ENCODE data around the gene METTL2B. TPM values are rescaled to one million over a fixed set of nuclear protein-coding genes. Genes with fewer than 3 reads are reported as not detected.
"Not testable (repeated sequence)": the region's sequence is repeated elsewhere in the genome, so short reads cannot be mapped to it uniquely, and the experiment has no call there.

Gene METTL2B
- total RNA-seq, 1 donor from 2014 or later: 15.7 TPM

DNA sequence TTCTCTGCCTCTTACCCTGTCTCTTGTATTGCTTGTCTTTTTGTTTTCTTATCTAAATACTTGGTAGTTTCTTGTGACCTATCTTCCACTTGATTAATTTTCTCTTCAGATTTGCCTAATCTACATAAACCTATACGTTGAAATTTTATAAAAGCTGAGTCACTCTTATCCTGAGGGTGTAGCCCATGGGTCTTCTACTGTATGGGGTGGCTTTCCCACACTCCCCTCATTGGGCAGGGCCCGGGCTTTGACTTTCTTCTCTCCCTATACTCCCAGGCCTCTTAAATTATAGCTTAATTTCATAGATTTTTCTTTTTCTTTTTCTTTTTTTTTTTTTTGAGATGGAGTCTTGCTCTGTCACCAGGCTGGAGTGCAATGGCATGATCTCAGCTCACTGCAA, 66.0 kb downstream of the METTL2B start:
- not testable (repeated sequence) for H3K9me3 ChIP-seq (ENCODE audit: control insufficient read depth in 3 of 3, low read length in 3 of 3); H3K4me3 ChIP-seq (ENCODE audit: low read length in 3 of 3); H3K9ac ChIP-seq (ENCODE audit: low read depth in 1 of 3, low read length in 3 of 3); H3K4me1 ChIP-seq (ENCODE audit: control insufficient read depth in 3 of 3, insufficient read depth in 3 of 3, low read length in 3 of 3); H3K27me3 ChIP-seq (ENCODE audit: control insufficient read depth in 3 of 3, insufficient read depth in 3 of 3, low read length in 3 of 3); H3K36me3 ChIP-seq (ENCODE audit: control insufficient read depth in 3 of 3, insufficient read depth in 3 of 3, low read length in 3 of 3); H3K27ac ChIP-seq (ENCODE audit: low read depth, low read length)

DNA sequence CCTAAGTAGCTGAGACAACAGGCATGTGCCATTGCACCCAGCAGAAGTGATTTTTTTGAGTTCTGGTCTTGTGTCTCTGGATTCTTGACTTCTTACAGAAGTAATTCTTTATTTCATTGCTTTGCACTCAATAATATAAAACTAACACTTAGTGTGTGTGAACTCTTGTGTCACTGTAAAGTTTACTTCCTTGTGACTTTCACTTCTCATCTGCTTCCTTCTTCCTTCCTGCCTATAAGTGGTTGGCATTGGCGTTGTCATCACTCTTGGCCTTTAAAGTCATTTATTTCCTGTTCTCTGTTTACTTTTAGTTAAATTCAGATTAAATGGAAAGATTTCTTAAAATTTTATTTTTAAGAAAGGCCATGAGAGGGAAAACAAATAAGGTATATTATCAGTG, 66.8 kb downstream of the METTL2B start:
- not testable (repeated sequence) for H3K9me3 ChIP-seq (ENCODE audit: control insufficient read depth in 3 of 3, low read length in 3 of 3); H3K36me3 ChIP-seq (ENCODE audit: control insufficient read depth in 3 of 3, insufficient read depth in 3 of 3, low read length in 3 of 3); H3K4me1 ChIP-seq (ENCODE audit: control insufficient read depth in 3 of 3, insufficient read depth in 3 of 3, low read length in 3 of 3); H3K4me3 ChIP-seq (ENCODE audit: low read length in 3 of 3); H3K27ac ChIP-seq (ENCODE audit: low read depth, low read length); H3K9ac ChIP-seq (ENCODE audit: low read depth in 1 of 3, low read length in 3 of 3); H3K27me3 ChIP-seq (ENCODE audit: control insufficient read depth in 3 of 3, insufficient read depth in 3 of 3, low read length in 3 of 3)

DNA sequence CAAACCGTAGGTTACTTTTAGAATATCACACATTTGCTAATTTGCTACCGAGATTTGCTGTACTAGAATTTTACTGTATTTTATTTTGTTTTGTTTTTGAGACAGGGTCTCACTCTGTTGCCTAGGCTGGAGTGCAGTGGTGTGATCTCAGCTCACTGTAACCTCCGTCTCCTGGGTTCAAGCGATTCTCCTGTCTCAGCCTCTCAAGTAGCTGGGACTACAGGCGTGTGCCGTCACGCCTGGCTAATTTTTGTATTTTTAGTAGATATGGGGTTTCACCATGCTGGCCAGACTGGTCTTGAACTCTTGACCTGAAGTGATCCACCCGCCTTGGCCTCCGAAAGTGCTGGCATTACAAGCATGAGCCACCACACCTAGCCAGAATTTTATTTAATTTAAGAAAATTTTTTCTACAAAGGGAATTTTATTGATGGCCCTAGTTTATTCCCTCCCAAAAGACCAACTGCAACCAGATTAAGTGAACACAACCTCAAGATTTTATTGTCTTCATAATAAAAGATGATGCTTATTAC, 69.8 kb downstream of the METTL2B start:
- not testable (repeated sequence) for H3K36me3 ChIP-seq (ENCODE audit: control insufficient read depth in 3 of 3, insufficient read depth in 3 of 3, low read length in 3 of 3)

GRCh38 chr7:128550920-128551319, 74.4 kb downstream of the METTL2B start:
- no peaks in the 10 kb centered on the region for H3K27me3 ChIP-seq (ENCODE audit: control insufficient read depth in 3 of 3, insufficient read depth in 3 of 3, low read length in 3 of 3)
- no peaks in the 10 kb centered on the region for H3K9me3 ChIP-seq (ENCODE audit: control insufficient read depth in 3 of 3, low read length in 3 of 3)
- no peak overlapping the region for H3K27ac ChIP-seq (ENCODE audit: low read depth, low read length)
- H3K36me3 ChIP-seq (ENCODE audit: control insufficient read depth in 3 of 3, insufficient read depth in 3 of 3, low read length in 3 of 3): peaks cover 0 to 6% (median 2%) of the 10 kb centered on the region in 3 donors
- no peak overlapping the region for H3K4me3 ChIP-seq (ENCODE audit: low read length in 3 of 3)
- peaks cover 0 to 2% (median 0%) of the 10 kb centered on the region in 3 donors for H3K4me1 ChIP-seq (ENCODE audit: control insufficient read depth in 3 of 3, insufficient read depth in 3 of 3, low read length in 3 of 3)
- no peak overlapping the region for H3K9ac ChIP-seq (ENCODE audit: low read depth in 1 of 3, low read length in 3 of 3)

More for the DNA sequence above, 69.8 kb downstream of the METTL2B start:
- not testable (repeated sequence) for H3K9ac ChIP-seq (ENCODE audit: low read depth in 1 of 3, low read length in 3 of 3); H3K4me1 ChIP-seq (ENCODE audit: control insufficient read depth in 3 of 3, insufficient read depth in 3 of 3, low read length in 3 of 3); H3K4me3 ChIP-seq (ENCODE audit: low read length in 3 of 3); H3K27me3 ChIP-seq (ENCODE audit: control insufficient read depth in 3 of 3, insufficient read depth in 3 of 3, low read length in 3 of 3); H3K27ac ChIP-seq (ENCODE audit: low read depth, low read length); H3K9me3 ChIP-seq (ENCODE audit: control insufficient read depth in 3 of 3, low read length in 3 of 3)

- H3K4me1 ChIP-seq (ENCODE audit: control insufficient read depth in 3 of 3, insufficient read depth in 3 of 3, low read length in 3 of 3); H3K36me3 ChIP-seq (ENCODE audit: control insufficient read depth in 3 of 3, insufficient read depth in 3 of 3, low read length in 3 of 3); H3K27me3 ChIP-seq (ENCODE audit: control insufficient read depth in 3 of 3, insufficient read depth in 3 of 3, low read length in 3 of 3); H3K4me3 ChIP-seq (ENCODE audit: low read length in 3 of 3); H3K9ac ChIP-seq (ENCODE audit: low read depth in 1 of 3, low read length in 3 of 3); H3K27ac ChIP-seq (ENCODE audit: low read depth, low read length); H3K9me3 ChIP-seq (ENCODE audit: control insufficient read depth in 3 of 3, low read length in 3 of 3): not testable (repeated sequence)
Measured at GRCh38 chr7:128554394-128554793, 77.8 kb downstream of the METTL2B start.

Small RNA genes within 50 kb of the gene (small RNA-seq; reads per million reads assigned to genes)
- not detected for gene AC010655.1
- not detected for gene AC010655.2
- gene RF00017: not detected
- not detected for gene RNU7-54P

Other genes with a start within 250 kb of the METTL2B start
- gene LEP, start 235.5 kb upstream of the METTL2B start, total RNA-seq: under 0.01 TPM
- 7.3 TPM for gene RBM28, start 132.8 kb upstream of the METTL2B start, total RNA-seq
- 6.8 TPM for gene PRRT4, start 115.1 kb upstream of the METTL2B start, total RNA-seq
- gene IMPDH1, start 66.8 kb upstream of the METTL2B start, total RNA-seq: 10.4 TPM
- 22.4 TPM for gene HILPDA, start 20.9 kb upstream of the METTL2B start, total RNA-seq
- gene GARIN1A, start 195.5 kb downstream of the METTL2B start, total RNA-seq: 0.52 TPM

Measured in skeletal muscle tissue (tissue), 5 donors.